ENCODE data around the gene AOC3. TPM values are rescaled to one million over a fixed set of nuclear protein-coding genes. Genes with fewer than 3 reads are reported as not detected.
"Not testable (repeated sequence)": the region's sequence is repeated elsewhere in the genome, so short reads cannot be mapped to it uniquely, and the experiment has no call there.

The AOC3 gene
- polyA plus RNA-seq, 1 donor, result 14.8 TPM

GRCh38 chr17:42853004-42853403 lies 2.0 kb downstream of the AOC3 start:
- Histone ChIP-seq H3K36me3 (ENCODE audit: control insufficient read depth, insufficient read depth, low read length) (no peaks in the 10 kb centered on the region), H3K27me3 (ENCODE audit: control insufficient read depth, insufficient read depth, low read length) (no peaks in the 10 kb centered on the region), H3K9me3 (ENCODE audit: control insufficient read depth, low read depth, low read length) (no peaks in the 10 kb centered on the region), H3K27ac (ENCODE audit: low read length) (no peak overlapping the region), H3K4me1 (ENCODE audit: control insufficient read depth, insufficient read depth, low read length) (peaks cover 11% of the 10 kb centered on the region), H3K4me3 (ENCODE audit: low read length) (peak overlapping the region; percentile 0)
- no peak for DNase-seq
- WGBS (ENCODE audit: insufficient coverage, low lambda C conversion rate), result no CpG with 5 or more reads among the region's 4 CpGs

DNA sequence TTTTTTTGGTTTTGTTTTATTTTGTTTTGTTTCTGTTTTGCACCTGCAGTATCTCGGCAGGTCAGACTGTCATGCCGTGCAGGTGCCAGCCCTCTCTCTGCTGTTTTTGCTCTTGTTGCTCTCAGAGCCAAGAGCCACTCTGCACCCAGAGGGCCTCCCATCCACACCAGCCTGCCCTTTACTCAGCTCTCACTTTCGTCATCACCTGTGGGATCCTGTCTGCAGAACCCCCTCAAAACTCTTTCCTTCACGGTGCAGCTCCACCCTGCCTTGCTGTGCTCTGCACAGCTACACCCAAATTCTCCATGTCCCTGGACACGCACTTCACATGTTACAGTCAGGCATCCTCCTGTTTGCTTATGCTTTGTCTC lies 2.6 kb downstream of the AOC3 start:
- H3K4me3 ChIP-seq (ENCODE audit: low read length), result peak overlapping the region; percentile 0
- peaks cover 11% of the 10 kb centered on the region for H3K4me1 ChIP-seq (ENCODE audit: control insufficient read depth, insufficient read depth, low read length)
- H3K27ac ChIP-seq (ENCODE audit: low read length), result no peak overlapping the region
- no peak for DNase-seq
- no peaks in the 10 kb centered on the region for H3K36me3 ChIP-seq (ENCODE audit: control insufficient read depth, insufficient read depth, low read length)
- H3K9me3 ChIP-seq (ENCODE audit: control insufficient read depth, low read depth, low read length), result no peaks in the 10 kb centered on the region
- WGBS (ENCODE audit: insufficient coverage, low lambda C conversion rate), result 60% methylated on average over 2 of the region's 5 CpGs
- H3K27me3 ChIP-seq (ENCODE audit: control insufficient read depth, insufficient read depth, low read length), result no peaks in the 10 kb centered on the region

DNA sequence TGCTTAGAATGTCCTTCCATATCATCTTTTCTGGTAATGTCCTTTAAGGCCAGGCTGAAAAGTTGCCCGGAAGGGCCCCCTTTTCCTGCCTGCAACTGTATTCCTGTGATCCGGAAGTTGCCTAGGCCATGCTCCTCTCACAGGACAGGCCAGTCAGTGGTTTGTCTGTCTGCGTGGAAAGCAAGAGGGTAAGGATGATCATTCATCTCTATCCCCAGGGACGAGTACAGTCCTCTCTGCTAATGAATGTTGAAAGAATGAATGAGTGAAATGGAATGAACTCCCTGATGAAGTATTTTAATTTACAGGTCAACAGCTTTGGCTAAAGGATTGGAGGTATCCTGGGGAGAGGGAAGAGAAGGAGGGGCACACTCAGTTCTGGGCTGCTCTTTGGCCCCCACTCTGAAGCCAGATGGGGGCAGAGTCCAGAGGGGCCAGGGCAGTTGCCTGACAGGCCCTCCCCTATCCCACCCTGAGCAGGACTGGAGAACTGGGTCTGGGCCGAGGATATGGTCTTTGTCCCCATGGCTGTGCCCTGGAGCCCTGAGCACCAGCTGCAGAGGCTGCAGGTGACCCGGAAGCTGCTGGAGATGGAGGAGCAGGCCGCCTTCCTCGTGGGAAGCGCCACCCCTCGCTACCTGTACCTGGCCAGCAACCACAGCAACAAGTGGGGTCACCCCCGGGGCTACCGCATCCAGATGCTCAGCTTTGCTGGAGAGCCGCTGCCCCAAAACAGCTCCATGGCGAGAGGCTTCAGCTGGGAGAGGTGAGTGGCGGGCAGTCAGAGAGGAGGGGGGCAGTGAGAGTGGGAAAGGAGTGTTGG lies 3.2 kb downstream of the AOC3 start:
- Histone ChIP-seq H3K27ac (ENCODE audit: low read length) (no peak overlapping the region), H3K4me1 (ENCODE audit: control insufficient read depth, insufficient read depth, low read length) (peaks cover 11% of the 10 kb centered on the region), H3K27me3 (ENCODE audit: control insufficient read depth, insufficient read depth, low read length) (no peaks in the 10 kb centered on the region), H3K9me3 (ENCODE audit: control insufficient read depth, low read depth, low read length) (no peaks in the 10 kb centered on the region), H3K36me3 (ENCODE audit: control insufficient read depth, insufficient read depth, low read length) (no peaks in the 10 kb centered on the region), H3K4me3 (ENCODE audit: low read length) (no peak overlapping the region)
- WGBS (ENCODE audit: insufficient coverage, low lambda C conversion rate), result 93% methylated on average over 2 of the region's 15 CpGs
- DNase-seq, result peak in 1 of 2 donors; percentile 62

DNA sequence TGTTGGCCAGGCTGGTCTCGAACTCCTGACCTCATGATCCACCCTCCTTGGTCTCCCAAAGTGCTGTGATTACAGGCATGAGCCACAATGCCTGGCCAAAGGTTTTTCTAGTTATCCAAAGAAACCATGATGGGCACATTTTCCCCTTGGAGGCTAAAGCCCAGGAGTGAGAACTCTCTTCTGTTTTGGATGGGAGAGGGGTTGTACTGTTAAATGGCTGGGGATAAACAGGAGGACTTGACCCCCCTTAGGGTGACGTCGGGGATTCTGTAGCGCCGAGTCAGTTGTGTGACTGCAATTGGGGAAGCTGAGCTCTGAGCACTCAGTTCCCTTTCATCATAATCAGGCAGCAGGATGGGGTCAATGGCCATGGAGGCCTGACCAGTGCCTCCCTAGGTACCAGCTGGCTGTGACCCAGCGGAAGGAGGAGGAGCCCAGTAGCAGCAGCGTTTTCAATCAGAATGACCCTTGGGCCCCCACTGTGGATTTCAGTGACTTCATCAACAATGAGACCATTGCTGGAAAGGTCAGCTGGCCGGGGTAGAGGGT lies 4.1 kb downstream of the AOC3 start:
- WGBS (ENCODE audit: insufficient coverage, low lambda C conversion rate), result no CpG with 5 or more reads among the region's 8 CpGs

DNA sequence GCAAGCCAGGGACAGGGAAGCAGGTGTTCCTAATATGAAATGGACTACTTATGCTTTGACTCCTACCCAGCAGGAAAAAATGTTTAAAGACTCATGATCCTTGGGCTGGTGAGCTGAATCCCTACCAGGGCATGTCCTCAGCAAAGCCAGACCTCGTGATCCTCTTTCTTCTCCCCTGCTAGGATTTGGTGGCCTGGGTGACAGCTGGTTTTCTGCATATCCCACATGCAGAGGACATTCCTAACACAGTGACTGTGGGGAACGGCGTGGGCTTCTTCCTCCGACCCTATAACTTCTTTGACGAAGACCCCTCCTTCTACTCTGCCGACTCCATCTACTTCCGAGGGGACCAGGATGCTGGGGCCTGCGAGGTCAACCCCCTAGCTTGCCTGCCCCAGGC lies 5.1 kb downstream of the AOC3 start:
- peaks cover 11% of the 10 kb centered on the region for H3K4me1 ChIP-seq (ENCODE audit: control insufficient read depth, insufficient read depth, low read length)
- WGBS (ENCODE audit: insufficient coverage, low lambda C conversion rate), result no CpG with 5 or more reads among the region's 8 CpGs
- not testable (repeated sequence) for H3K4me3 ChIP-seq (ENCODE audit: low read length); H3K27ac ChIP-seq (ENCODE audit: low read length); H3K36me3 ChIP-seq (ENCODE audit: control insufficient read depth, insufficient read depth, low read length); H3K27me3 ChIP-seq (ENCODE audit: control insufficient read depth, insufficient read depth, low read length); DNase-seq; H3K9me3 ChIP-seq (ENCODE audit: control insufficient read depth, low read depth, low read length)

More for the DNA sequence above, 4.1 kb downstream of the AOC3 start:
- DNase-seq, result no peak
- Histone ChIP-seq H3K9me3 (ENCODE audit: control insufficient read depth, low read depth, low read length) (no peaks in the 10 kb centered on the region), H3K27me3 (ENCODE audit: control insufficient read depth, insufficient read depth, low read length) (no peaks in the 10 kb centered on the region), H3K4me3 (ENCODE audit: low read length) (no peak overlapping the region), H3K27ac (ENCODE audit: low read length) (no peak overlapping the region), H3K4me1 (ENCODE audit: control insufficient read depth, insufficient read depth, low read length) (peaks cover 11% of the 10 kb centered on the region), H3K36me3 (ENCODE audit: control insufficient read depth, insufficient read depth, low read length) (no peaks in the 10 kb centered on the region)

GRCh38 chr17:42856516-42856915 lies 5.5 kb downstream of the AOC3 start:
- not testable (repeated sequence) for DNase-seq; H3K9me3 ChIP-seq (ENCODE audit: control insufficient read depth, low read depth, low read length); H3K27ac ChIP-seq (ENCODE audit: low read length); H3K4me3 ChIP-seq (ENCODE audit: low read length); H3K36me3 ChIP-seq (ENCODE audit: control insufficient read depth, insufficient read depth, low read length); H3K27me3 ChIP-seq (ENCODE audit: control insufficient read depth, insufficient read depth, low read length)
- H3K4me1 ChIP-seq (ENCODE audit: control insufficient read depth, insufficient read depth, low read length), result peaks cover 11% of the 10 kb centered on the region
- no CpG with 5 or more reads among the region's 8 CpGs for WGBS (ENCODE audit: insufficient coverage, low lambda C conversion rate)

DNA sequence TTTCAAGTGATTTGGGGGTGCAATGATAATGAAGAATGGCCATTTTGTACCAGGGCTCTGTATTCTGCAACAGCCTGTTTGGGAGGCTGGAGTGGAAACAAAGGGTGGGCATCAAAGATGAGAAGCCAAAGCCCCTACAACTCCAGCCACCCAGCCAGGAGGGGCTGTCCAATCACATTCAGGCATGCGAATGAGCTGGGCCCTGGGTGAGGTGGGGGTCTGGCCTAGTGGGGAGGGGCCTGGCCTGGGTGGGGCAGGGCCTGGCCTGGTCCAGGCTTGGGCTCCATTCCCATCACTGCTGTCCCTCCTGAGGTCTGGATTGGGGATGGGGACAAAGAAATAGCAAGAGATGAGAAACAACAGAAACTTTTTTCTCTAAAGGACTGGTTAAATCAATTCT lies 6.4 kb downstream of the AOC3 start:
- DNase-seq, result no peak
- Histone ChIP-seq H3K9me3 (ENCODE audit: control insufficient read depth, low read depth, low read length) (no peaks in the 10 kb centered on the region), H3K27me3 (ENCODE audit: control insufficient read depth, insufficient read depth, low read length) (no peaks in the 10 kb centered on the region), H3K4me3 (ENCODE audit: low read length) (no peak overlapping the region), H3K4me1 (ENCODE audit: control insufficient read depth, insufficient read depth, low read length) (peaks cover 11% of the 10 kb centered on the region), H3K27ac (ENCODE audit: low read length) (no peak overlapping the region), H3K36me3 (ENCODE audit: control insufficient read depth, insufficient read depth, low read length) (no peaks in the 10 kb centered on the region)
- WGBS (ENCODE audit: insufficient coverage, low lambda C conversion rate), result no CpG with 5 or more reads among the region's 1 CpG

- no peak overlapping the region for H3K27ac ChIP-seq (ENCODE audit: low read length)
- peaks cover 13% of the 10 kb centered on the region for H3K4me1 ChIP-seq (ENCODE audit: control insufficient read depth, insufficient read depth, low read length)
- no peak overlapping the region for H3K4me3 ChIP-seq (ENCODE audit: low read length)
- whole genome bisulfite sequencing (ENCODE audit: insufficient coverage, low lambda C conversion rate), result no CpG with 5 or more reads among the region's 7 CpGs
- H3K9me3 ChIP-seq (ENCODE audit: control insufficient read depth, low read depth, low read length), result peaks cover 2% of the 10 kb centered on the region
- H3K36me3 ChIP-seq (ENCODE audit: control insufficient read depth, insufficient read depth, low read length), result no peaks in the 10 kb centered on the region
- no peak for DNase-seq
- no peaks in the 10 kb centered on the region for H3K27me3 ChIP-seq (ENCODE audit: control insufficient read depth, insufficient read depth, low read length)
Observed at GRCh38 chr17:42865638-42866094, 14.7 kb downstream of the AOC3 start.

- H3K9me3 ChIP-seq (ENCODE audit: control insufficient read depth, low read depth, low read length), result peaks cover 7% of the 10 kb centered on the region
- H3K4me1 ChIP-seq (ENCODE audit: control insufficient read depth, insufficient read depth, low read length), result peaks cover 13% of the 10 kb centered on the region
- no CpG with 5 or more reads among the region's 4 CpGs for WGBS (ENCODE audit: insufficient coverage, low lambda C conversion rate)
- no peak overlapping the region for H3K4me3 ChIP-seq (ENCODE audit: low read length)
- H3K36me3 ChIP-seq (ENCODE audit: control insufficient read depth, insufficient read depth, low read length), result no peaks in the 10 kb centered on the region
- no peak overlapping the region for H3K27ac ChIP-seq (ENCODE audit: low read length)
- DNase-seq, result no peak
- no peaks in the 10 kb centered on the region for H3K27me3 ChIP-seq (ENCODE audit: control insufficient read depth, insufficient read depth, low read length)
Observed at GRCh38 chr17:42866216-42866615, 15.2 kb downstream of the AOC3 start.

DNA sequence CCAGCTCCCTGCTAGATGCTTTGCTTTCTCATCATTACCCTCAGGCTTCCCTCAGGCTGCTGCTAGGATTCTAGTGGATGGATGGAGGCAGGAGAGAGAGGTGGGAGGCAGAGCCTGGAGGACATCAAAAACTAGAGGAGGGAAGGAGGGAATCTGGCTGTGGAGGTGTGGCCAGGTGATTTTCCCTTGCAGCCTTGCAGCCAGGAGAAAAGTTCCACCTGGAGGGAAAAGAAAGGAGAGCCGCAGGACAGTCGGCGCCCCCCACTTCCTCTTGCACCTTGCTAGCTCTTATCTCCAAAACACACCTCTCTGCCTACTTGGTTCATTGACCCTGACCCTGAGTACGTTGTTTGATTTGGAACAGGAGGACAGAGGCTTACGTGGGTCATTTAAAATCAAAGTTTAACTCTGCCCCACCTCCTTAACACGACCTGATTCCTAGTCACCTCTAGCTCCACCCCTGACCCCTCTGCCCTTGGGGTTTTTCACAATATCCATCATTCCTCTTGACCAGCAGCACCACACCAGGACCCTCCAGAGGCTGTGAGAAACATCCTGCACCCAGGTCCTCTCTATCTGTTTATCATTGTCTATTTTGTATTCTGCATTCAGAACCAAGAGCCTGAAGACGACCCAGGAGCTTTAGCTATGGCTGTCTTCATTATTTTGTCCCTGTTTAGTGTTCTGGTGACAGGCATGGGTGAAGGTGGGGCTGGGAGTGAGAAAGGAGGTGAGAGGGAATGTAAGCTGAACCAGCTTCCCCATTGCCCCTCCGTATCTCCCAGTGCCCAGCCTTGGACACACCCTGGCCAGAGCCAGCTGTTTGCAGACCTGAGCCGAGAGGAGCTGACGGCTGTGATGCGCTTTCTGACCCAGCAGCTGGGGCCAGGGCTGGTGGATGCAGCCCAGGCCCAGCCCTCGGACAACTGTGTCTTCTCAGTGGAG lies 15.9 kb downstream of the AOC3 start:
- H3K27ac ChIP-seq (ENCODE audit: low read length), result no peak overlapping the region
- H3K27me3 ChIP-seq (ENCODE audit: control insufficient read depth, insufficient read depth, low read length), result no peaks in the 10 kb centered on the region
- WGBS (ENCODE audit: insufficient coverage, low lambda C conversion rate), result no CpG with 5 or more reads among the region's 12 CpGs
- peaks cover 8% of the 10 kb centered on the region for H3K9me3 ChIP-seq (ENCODE audit: control insufficient read depth, low read depth, low read length)
- no peaks in the 10 kb centered on the region for H3K36me3 ChIP-seq (ENCODE audit: control insufficient read depth, insufficient read depth, low read length)
- DNase-seq, result peak in 1 of 2 donors; percentile 48
- H3K4me1 ChIP-seq (ENCODE audit: control insufficient read depth, insufficient read depth, low read length), result peaks cover 17% of the 10 kb centered on the region
- no peak overlapping the region for H3K4me3 ChIP-seq (ENCODE audit: low read length)

All from large intestine (tissue), 3 donors.